GM15510 (cell line): Measurements from ENCODE around the gene CUL3.

ENCODE experiments used
- POLR2A ChIP-seq: IDR thresholded peaks from 3 replicates; pipeline ENCODE4 v1.6.1; 2011; ENCODE audit warnings: borderline replicate concordance; ENCODE audit not compliant: insufficient read length; ENCODE audit errors: extremely low read depth

Gene CUL3

GRCh38 chr2:224561234-224562005 lies 23.7 kb downstream of the CUL3 start:
- no peak for TF ChIP-seq POLR2A

GRCh38 chr2:224560549-224560948 lies 24.6 kb downstream of the CUL3 start:
- TF ChIP-seq POLR2A = no peak

- no peak for TF ChIP-seq POLR2A
Observed at GRCh38 chr2:224557610-224558009, 27.6 kb downstream of the CUL3 start.

- TF ChIP-seq POLR2A = no peak
Observed at GRCh38 chr2:224556381-224556780, 28.8 kb downstream of the CUL3 start.

- TF ChIP-seq POLR2A = no peak
Observed at GRCh38 chr2:224555823-224556366, 29.3 kb downstream of the CUL3 start.

GRCh38 chr2:224552771-224553170 lies 32.4 kb downstream of the CUL3 start:
- TF ChIP-seq POLR2A = no peak

- TF ChIP-seq POLR2A = no peak
Observed at GRCh38 chr2:224551693-224552092, 33.5 kb downstream of the CUL3 start.

GRCh38 chr2:224546926-224547325 lies 38.2 kb downstream of the CUL3 start:
- no peak for TF ChIP-seq POLR2A

GRCh38 chr2:224545884-224546644 lies 39.1 kb downstream of the CUL3 start:
- no peak for TF ChIP-seq POLR2A

- TF ChIP-seq POLR2A = no peak
Observed at GRCh38 chr2:224543939-224544338, 41.2 kb downstream of the CUL3 start.

GRCh38 chr2:224538561-224539138 lies 46.5 kb downstream of the CUL3 start:
- TF ChIP-seq POLR2A = no peak

- TF ChIP-seq POLR2A = no peak
Observed at GRCh38 chr2:224532931-224533330, 52.2 kb downstream of the CUL3 start.

GRCh38 chr2:224532441-224532840 lies 52.7 kb downstream of the CUL3 start:
- TF ChIP-seq POLR2A = no peak

GRCh38 chr2:224528171-224528570 lies 57.0 kb downstream of the CUL3 start:
- no peak for TF ChIP-seq POLR2A

- TF ChIP-seq POLR2A = no peak
Observed at GRCh38 chr2:224525774-224526173, 59.4 kb downstream of the CUL3 start.
